Peyer's patch (tissue), 4 donors: ENCODE data around the gene PACS2. TPM values are rescaled to one million over a fixed set of nuclear protein-coding genes. Genes with fewer than 3 reads are reported as not detected.

Source experiments
- DNase-seq, 3 donors: peaks; one replicate each; pipeline ENCODE4 v3.0.0-alpha.2; 2017 to 2019
- H3K27ac ChIP-seq, 4 donors: fragments of 200-600 bp; sonication (generic); one replicate each; pipeline ENCODE4 v1.5.1; 2016 to 2019
- H3K27me3 ChIP-seq, 2 donors: fragments of 200-600 bp; sonication (generic); one replicate each; pipeline ENCODE4 v1.5.1; 2019
- H3K36me3 ChIP-seq, 3 donors: fragments of 200-600 bp; sonication (generic); one replicate each; pipeline ENCODE4 v1.5.1; 2016 to 2019
- H3K4me1 ChIP-seq, 4 donors: fragments of 200-600 bp; sonication (generic); one replicate each; pipeline ENCODE4 v1.5.1; 2016 to 2019
- H3K4me3 ChIP-seq, 4 donors: fragments of 200-600 bp; sonication (generic); 1 replicate in 3 of 4; 2 replicates in 1 of 4; pipeline ENCODE4 v1.5.1; 2016 to 2019; ENCODE audit warnings: mild to moderate bottlenecking in 1 of 4
- H3K9me3 ChIP-seq, 4 donors: fragments of 200-600 bp; sonication (generic); one replicate each; pipeline ENCODE4 v1.5.1; 2016 to 2019; ENCODE audit warnings: mild to moderate bottlenecking in 1 of 4
- CTCF ChIP-seq, 6 experiments: fragments of 450-650 bp in 4 of 6; fragments of 200-600 bp in 2 of 6; sonication (generic) in 1 of 6; IDR thresholded peaks; one replicate each; pipeline ENCODE4 v1.5.1; 2017 to 2019; ENCODE audit warnings: antibody characterized with exemption in 6 of 6, mild to moderate bottlenecking in 3 of 6, moderate library complexity in 1 of 6
- POLR2A ChIP-seq, 2 donors: fragments of 450-650 bp; IDR thresholded peaks; one replicate each; pipeline ENCODE4 v1.5.1; 2017; ENCODE audit warnings: antibody characterized with exemption in 2 of 2, mild to moderate bottlenecking in 2 of 2, moderate library complexity in 2 of 2
- total RNA-seq, 4 donors: library from RNA; depleted of rRNA; stranded (reverse); fragments of >200 nt; gene quantifications; one replicate each; pipeline ENCODE4 v1.1.0, GENCODE V29; 2016

PACS2 gene
- total RNA-seq, 4 donors from 2014 or later = 77.2 to 158 (median 126) TPM

GRCh38 chr14:105355049-105355575 lies 40.6 kb downstream of the PACS2 start:
- H3K36me3 ChIP-seq = peaks cover 0 to 24% (median 0%) of the 10 kb centered on the region in 3 donors
- no peak overlapping the region for H3K27ac ChIP-seq
- no peaks in the 10 kb centered on the region for H3K9me3 ChIP-seq
- no peak for DNase-seq
- H3K4me1 ChIP-seq = peaks cover 0 to 3% (median 0%) of the 10 kb centered on the region in 4 donors
- H3K27me3 ChIP-seq = no peaks in the 10 kb centered on the region
- TF ChIP-seq CTCF (IDR thresholded peaks at IDR 0.05) (no peak), POLR2A (IDR thresholded peaks at IDR 0.05) (no peak)
- H3K4me3 ChIP-seq = no peak overlapping the region

- TF ChIP-seq CTCF (IDR thresholded peaks at IDR 0.05) (no peak), POLR2A (IDR thresholded peaks at IDR 0.05) (no peak)
- DNase-seq = no peak
- H3K36me3 ChIP-seq = peaks cover 0 to 25% (median 0%) of the 10 kb centered on the region in 3 donors
- no peaks in the 10 kb centered on the region for H3K9me3 ChIP-seq
- peaks cover 0 to 3% (median 0%) of the 10 kb centered on the region in 4 donors for H3K4me1 ChIP-seq
- no peaks in the 10 kb centered on the region for H3K27me3 ChIP-seq
- H3K27ac ChIP-seq = no peak overlapping the region
- H3K4me3 ChIP-seq = no peak overlapping the region
These were observed 41.5 kb downstream of the PACS2 start for GRCh38 chr14:105355850-105356604.

GRCh38 chr14:105356927-105357326 lies 42.4 kb downstream of the PACS2 start:
- H3K9me3 ChIP-seq = no peaks in the 10 kb centered on the region
- peaks cover 0 to 2% (median 0%) of the 10 kb centered on the region in 4 donors for H3K4me1 ChIP-seq
- H3K4me3 ChIP-seq = no peak overlapping the region
- no peaks in the 10 kb centered on the region for H3K27me3 ChIP-seq
- TF ChIP-seq CTCF (IDR thresholded peaks at IDR 0.05) = no peak
- no peak for TF ChIP-seq POLR2A (IDR thresholded peaks at IDR 0.05)
- no peak overlapping the region for H3K27ac ChIP-seq
- H3K36me3 ChIP-seq = peaks cover 0 to 28% (median 0%) of the 10 kb centered on the region in 3 donors
- no peak for DNase-seq

- no peak for DNase-seq
- H3K4me3 ChIP-seq = no peak overlapping the region
- H3K27me3 ChIP-seq = no peaks in the 10 kb centered on the region
- no peak overlapping the region for H3K27ac ChIP-seq
- TF ChIP-seq CTCF (IDR thresholded peaks at IDR 0.05) (no peak), POLR2A (IDR thresholded peaks at IDR 0.05) (no peak)
- H3K36me3 ChIP-seq = peaks cover 0 to 28% (median 0%) of the 10 kb centered on the region in 3 donors
- H3K9me3 ChIP-seq = no peaks in the 10 kb centered on the region
- no peaks in the 10 kb centered on the region for H3K4me1 ChIP-seq
These were observed 43.1 kb downstream of the PACS2 start for GRCh38 chr14:105357626-105358025.

GRCh38 chr14:105358140-105358846 lies 43.7 kb downstream of the PACS2 start:
- Histone ChIP-seq H3K4me1 (no peaks in the 10 kb centered on the region), H3K27ac (no peak overlapping the region), H3K4me3 (no peak overlapping the region), H3K27me3 (no peaks in the 10 kb centered on the region), H3K36me3 (peaks cover 0 to 28% (median 0%) of the 10 kb centered on the region in 3 donors), H3K9me3 (no peaks in the 10 kb centered on the region)
- TF ChIP-seq CTCF (IDR thresholded peaks at IDR 0.05) = no peak
- TF ChIP-seq POLR2A (IDR thresholded peaks at IDR 0.05) = no peak
- no peak for DNase-seq
